HG02623 (cell line): Measurements from ENCODE around the gene HIVEP2.
A peak's percentile ranks its signal among the peaks of the same experiment; 100 is the strongest.
"Not testable (repeated sequence)": the region's sequence is repeated elsewhere in the genome, so short reads cannot be mapped to it uniquely, and the experiment has no call there.

ENCODE experiments used
- ATAC-seq: cut with Tn5 transposase; IDR thresholded peaks from one replicate; pipeline ENCODE4 v1.9.1; 2021; ENCODE audit warnings: moderate library complexity; ENCODE audit not compliant: unreplicated experiment

Gene HIVEP2, protein sequence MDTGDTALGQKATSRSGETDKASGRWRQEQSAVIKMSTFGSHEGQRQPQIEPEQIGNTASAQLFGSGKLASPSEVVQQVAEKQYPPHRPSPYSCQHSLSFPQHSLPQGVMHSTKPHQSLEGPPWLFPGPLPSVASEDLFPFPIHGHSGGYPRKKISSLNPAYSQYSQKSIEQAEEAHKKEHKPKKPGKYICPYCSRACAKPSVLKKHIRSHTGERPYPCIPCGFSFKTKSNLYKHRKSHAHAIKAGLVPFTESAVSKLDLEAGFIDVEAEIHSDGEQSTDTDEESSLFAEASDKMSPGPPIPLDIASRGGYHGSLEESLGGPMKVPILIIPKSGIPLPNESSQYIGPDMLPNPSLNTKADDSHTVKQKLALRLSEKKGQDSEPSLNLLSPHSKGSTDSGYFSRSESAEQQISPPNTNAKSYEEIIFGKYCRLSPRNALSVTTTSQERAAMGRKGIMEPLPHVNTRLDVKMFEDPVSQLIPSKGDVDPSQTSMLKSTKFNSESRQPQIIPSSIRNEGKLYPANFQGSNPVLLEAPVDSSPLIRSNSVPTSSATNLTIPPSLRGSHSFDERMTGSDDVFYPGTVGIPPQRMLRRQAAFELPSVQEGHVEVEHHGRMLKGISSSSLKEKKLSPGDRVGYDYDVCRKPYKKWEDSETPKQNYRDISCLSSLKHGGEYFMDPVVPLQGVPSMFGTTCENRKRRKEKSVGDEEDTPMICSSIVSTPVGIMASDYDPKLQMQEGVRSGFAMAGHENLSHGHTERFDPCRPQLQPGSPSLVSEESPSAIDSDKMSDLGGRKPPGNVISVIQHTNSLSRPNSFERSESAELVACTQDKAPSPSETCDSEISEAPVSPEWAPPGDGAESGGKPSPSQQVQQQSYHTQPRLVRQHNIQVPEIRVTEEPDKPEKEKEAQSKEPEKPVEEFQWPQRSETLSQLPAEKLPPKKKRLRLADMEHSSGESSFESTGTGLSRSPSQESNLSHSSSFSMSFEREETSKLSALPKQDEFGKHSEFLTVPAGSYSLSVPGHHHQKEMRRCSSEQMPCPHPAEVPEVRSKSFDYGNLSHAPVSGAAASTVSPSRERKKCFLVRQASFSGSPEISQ (N-terminal part only)

DNA sequence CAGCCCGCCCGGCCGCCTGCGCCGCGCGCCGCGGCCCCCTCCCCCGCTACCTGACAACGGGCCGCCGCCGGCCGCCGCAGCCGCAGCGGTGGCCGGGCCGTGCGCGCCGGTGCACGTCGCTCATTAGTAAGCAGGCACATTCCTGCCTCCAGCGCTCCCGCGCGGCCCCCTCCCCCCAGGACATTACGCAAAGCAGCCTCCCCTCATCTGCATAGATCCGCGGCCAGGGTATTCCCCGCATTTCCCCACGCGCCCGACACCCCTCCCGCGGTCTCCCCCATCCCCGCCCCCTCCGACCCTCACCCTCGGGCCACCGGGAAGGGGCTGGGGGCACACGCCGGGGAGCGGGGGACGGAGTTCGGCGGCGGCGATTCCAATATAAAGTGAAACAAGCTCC, at the start of gene HIVEP2:
TSS of gene HIVEP2 (minus strand) at position 128 of the 397 bp plus-strand sequence. CDS start 170,438 bp downstream, outside the sequence.
- ATAC-seq: peak; percentile 16

DNA sequence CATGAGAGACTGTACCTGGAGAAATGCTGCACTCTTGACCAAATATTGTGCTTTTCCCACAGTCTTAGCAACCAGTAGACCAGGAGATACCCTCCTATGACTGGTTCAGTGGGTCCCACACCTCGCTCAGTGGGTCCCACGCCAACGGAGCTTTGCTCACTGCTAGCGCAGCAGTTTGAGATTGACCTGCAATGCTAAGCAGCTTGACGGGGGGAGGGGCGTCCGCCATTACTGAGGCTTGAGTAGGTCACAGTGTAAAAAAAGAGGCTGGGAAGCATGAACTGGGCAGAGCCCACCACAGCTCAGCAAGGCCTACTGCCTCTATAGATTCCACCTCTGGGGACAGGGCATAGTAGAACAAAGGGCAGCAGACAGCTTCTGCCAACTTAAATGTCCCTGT, 49.0 kb upstream of the HIVEP2 start:
- ATAC-seq: no peak

DNA sequence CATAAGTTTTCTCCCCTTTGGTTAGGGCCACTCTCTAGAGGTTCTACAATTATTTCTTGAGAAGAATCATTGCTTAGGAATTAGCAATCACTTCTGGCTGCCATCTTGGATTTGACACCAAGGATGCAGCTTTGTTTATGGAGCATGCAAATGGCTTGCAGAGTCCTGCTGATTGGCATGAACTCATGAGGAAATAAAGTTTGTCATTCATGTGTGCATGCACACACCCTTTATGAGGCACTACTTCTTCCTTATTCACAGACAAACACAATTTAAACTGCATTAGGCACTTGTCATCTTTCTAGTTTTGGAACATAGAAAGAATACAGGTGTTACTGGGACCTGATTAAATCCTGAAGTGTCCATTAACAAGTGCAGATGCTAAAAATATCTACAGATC, 42.5 kb upstream of the HIVEP2 start:
- no peak for ATAC-seq

DNA sequence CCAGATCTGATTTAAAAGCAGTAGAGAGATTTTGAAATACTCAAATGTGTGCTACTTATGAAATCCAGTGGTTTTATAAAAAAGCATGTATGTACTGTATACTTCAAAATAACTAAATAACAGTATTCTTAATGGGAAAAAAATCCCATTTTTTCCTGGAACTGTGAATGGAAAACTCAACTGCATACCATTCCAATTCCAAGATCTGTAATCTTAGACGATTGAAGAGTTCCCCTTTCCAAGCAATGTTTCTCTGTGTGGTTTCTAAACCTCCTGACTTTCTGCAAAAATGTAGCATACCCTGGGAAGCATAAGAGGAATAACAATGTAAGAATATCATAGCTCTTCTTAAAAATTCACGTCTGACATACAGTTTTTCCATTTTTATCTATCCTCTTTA, 40.3 kb upstream of the HIVEP2 start:
- no peak for ATAC-seq

DNA sequence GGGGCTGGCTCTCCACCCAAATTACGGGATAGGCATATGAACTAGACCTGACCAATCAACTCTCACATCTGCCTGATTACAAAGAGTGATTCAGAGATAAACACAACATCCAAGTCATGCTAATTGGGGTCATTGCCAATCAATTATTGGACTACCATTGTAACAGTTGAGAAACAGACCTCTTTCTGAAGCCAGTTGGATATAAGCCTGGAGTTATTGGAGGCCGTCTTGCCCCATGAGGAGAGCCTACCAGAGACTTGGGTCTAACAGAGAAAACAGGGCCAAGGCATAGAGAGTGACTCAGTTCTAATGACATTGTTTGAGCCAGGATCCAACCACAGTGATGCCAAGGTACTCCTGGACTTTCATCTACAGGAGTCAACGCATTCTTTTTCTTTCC, 39.4 kb upstream of the HIVEP2 start:
- ATAC-seq: no peak

DNA sequence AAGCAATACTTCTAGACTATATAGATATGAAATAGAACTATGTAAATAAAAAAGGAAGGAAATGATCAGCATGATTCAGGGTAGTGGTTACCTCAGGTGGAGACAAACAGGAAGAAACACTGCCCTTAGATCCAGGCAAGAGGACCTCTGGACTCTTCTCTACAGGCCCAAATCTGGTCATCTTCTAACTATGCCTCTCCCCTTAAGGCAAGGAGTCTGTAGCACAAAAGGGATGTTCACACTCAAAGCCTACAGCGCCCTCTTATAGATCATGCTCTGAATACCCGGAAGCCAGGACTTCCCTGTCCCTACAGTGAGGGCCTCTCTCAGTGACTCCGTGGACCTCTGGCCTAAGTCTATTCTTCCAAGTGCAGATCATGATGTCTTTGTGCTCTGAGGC, 30.4 kb upstream of the HIVEP2 start:
- no peak for ATAC-seq

DNA sequence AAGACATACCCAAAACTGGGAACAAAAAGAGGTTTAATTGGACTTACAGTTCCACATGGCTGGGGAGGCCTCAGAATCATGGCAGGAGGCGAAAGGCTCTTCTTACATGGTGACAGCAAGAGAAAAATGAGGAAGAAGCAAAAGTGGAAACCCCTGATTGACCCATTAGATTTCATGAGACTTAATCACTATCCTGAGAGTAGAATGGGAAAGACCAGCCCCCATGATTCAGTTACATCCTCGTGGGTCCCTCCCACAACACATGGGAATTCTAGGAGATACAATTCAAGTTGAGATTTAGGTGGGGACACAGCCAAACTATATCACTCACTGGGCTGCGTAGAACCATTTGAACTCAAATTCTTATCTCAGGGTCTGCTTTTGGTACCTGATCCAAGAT, 26.0 kb upstream of the HIVEP2 start:
- not testable (repeated sequence) for ATAC-seq

DNA sequence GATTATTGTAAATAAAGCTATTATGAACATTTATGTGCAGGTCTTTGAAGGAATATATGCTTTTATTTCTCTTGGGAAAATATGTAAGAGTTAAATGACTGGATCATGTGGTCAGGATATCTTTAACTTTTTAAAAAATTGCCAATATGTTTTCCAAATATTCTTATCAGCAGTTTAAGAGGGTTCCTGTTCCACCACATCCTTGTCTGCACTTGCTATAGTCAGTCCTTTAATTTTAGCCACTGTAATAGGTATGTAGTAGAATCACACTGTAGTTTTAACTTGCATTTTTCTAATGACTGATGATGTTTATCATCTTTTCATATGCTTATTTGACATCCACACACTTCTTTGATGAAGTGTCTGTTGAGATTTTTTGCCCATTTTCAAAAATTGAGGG, 23.6 kb upstream of the HIVEP2 start:
- ATAC-seq: no peak

DNA sequence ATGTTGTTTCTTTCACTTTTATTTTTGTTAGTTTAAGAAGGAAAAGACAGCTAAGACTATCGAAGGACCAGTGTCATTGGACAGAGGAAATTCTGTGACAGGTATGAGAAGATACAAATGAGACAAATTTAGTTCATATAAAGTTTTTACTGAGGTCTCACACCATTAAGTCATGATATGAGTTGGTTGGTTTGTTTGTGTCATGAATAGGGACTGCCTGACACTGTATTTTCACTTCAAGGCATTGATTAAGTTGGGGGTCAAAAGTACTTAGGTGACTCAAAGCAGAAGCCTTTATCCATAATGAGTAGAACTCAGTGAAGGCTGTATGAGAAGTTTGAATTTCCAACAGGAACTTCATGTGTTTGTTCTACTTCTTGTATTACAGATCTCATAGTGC, 21.3 kb upstream of the HIVEP2 start:
- no peak for ATAC-seq

DNA sequence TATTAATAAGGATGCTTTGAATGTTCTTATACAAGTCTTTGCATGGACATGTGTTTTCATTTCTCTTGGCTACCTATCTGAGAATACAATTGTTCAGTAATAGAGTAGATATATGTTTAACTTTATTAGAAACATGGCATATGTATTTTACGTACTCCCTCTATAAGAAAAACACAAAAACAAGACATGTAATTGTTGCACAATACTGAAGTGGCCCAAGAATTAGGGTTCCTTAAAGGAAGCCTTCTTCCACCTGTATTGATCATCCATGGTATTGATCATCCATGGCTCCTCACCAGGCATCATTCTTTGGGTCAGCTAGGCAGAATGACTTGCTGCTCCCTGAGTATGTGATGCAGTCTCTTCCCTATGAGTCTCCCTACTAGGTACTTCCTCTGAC, 20.2 kb upstream of the HIVEP2 start:
- ATAC-seq: no peak

DNA sequence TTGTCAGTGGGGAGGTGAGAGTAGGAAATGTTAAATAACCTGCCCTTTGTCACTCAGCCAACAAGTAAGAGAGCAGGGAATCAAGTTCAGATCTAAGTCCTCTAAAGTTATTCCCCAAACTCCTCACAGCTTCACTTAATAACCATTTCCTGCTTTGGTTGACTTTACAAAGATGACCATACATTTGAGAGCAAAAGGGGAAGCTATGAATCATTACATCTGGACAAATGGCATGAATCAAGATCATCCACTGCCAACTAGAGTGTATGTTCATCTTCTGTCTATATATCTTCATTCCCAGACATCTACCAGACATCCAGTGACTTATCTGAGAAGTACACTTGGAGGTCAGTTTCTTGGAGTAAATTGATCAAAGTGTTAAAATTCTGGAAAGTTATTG, 15.1 kb upstream of the HIVEP2 start:
- no peak for ATAC-seq

DNA sequence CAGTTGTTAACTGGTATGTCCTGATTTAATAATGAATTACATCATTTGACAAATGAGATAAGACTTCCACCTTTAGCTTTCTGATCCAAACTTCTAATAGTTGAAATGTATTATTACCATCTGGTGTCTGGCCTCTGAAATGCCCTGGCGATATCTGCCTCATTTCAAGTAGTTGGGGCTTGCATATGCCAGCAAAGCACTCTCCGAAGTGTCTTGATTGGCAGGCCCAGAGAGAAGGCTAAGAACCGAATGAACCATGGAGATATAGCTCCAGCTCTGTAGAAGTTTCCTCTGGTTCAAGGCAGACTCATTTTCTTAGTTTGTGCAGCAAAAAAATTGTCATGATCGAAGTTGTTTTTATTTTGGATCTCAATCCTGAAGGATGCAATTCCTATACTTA, 13.4 kb upstream of the HIVEP2 start:
- ATAC-seq: no peak

DNA sequence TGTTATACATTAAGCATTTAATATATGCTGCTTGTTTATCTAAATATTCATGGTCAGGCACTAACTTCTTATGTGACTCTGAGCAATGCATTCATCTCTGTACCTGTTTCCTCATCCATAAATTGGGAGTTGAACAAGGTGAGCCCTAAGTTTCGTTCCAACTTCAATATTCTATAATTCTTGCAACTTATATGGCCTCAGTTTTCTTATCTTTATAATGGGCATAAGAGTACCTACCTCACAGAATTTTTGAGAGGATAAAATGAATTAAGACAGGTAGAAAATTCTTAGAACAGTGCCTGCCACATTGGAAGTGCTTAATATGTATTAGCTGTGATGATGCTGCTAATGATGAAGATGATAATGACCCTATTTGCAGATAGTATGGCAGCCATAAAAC, 11.8 kb upstream of the HIVEP2 start:
- no peak for ATAC-seq

DNA sequence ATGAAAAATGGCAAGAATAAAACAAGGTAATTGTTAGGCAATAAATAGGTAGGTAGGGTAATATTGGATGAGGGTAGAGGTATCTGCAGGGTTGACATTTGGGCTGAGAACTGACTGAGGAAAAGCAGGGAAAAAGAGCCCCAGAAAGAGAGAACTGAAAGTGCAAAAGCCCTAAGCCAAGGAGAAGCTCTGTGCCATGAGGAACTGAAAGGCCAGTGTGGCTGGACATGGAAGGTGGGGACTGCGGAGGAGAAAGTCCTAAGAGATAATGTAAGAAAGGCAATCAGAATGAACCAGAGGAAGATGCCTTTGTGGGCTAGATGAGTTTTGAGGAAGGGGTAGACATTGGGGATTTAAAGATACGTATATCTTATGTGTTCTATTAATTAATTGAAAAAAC, 9.9 kb upstream of the HIVEP2 start:
- ATAC-seq: no peak

DNA sequence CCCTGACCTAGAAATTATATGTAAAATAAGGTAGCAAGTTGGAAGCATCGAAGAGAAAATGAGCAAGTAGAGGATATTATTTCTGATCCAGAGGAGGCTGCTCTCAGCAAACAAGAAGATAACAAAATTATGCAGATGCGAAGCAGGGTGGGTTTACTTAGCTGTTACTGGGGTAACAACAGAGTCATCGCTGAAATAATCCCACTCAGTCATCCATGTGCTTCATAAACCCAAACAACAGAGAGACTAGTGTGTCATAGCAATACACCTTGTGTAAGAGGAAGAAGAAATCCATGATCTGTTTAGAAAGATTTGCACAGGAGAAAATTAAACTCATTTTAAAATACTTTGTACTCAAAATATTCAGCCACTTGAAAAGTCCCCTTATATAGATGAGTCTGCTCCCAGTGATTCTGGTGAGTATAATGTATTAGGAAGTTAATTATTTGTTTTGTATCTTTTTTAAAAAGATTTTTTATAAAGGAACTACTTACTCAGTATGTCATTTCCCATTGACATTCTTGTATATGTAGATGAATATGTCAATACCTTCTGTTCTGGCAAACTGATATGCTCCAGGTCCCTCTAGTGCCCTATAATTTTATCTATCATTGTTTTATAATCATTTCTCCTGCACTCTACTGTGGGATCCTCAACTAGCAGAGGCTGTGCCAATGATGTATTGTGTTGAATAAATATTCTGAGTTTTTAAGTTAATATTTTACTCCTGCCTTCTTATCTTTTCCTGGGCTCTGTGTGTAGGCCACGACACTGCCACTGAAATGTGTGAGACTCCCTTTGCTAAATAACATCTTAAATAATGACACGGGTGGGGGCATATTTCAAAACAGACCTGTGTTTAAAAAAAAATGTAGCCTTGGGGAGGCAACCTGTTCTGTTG, 8.6 kb upstream of the HIVEP2 start:
- ATAC-seq: no peak

DNA sequence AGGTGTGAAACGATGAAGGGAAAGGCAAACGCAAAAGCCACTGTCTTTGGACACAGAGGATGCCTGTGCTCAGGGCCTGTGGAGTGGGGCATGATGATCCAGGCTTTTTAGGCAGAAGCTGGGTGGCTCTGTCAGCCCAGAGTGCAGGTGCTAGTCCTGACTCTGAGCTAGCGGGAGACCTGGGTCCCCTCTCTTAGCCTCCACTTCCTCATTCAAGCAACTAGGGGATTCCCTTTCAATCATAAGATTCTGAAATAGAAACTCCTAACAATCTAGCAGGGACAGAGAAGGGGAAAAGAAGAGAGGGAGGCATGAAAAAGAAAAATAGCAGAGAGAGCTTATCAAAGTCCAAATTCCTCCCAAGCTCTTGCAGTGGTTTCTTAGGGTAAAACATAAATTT, 7.6 kb upstream of the HIVEP2 start:
- peak; percentile 76 for ATAC-seq

DNA sequence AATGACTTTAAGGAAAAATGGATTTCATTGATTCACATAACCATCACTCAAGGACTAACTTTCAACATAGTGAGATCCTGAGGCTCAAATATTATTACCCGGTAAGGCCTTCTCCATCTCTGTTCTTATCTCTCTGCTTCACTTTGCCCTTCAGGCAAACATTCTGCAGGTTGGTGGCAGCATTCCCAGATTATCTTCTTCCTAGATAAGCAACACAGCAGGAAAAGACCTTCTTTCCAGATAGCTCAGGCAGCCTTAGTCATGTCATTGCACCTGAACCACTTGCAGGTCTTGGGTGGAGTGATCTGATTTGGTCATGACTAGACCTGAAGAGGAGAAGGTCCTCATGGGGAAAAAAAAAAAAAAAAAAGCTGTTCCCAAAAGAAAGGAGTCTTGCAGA, 5.3 kb upstream of the HIVEP2 start:
- ATAC-seq: no peak

DNA sequence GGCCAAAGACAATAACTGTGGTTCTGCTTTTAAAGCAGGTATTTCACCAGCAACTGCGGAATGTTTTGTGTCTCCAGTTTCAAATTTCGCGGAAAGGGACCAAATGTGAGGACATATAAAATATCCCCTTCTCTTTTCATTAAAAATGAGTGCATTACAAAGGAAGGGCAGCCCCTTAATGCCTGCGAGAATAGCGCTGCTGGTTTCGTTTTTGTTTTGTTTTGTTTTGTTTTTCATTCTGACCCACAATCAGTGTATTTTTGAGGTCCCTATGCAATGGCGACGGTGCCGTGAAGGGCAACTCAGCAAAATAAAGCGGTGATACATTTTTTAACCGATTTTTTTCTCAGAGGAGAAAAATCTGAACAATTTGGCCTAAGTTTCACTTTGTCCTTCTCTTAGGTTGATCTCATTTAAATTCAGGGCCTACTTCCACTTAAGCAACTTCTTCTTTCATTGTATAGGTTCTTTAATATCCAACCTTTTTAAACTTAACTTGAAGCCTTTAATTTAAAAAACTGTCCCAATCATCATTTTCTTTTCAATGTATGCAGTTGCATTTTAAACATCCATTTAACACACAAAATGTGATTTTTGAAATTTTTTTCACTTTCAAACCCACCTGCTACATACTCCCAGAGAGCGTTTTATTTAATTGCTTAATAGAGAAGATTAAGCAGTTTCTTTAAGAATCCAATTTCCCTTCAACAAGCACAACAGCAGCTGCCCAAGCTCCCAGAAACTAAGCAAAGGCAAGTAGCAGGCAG, 2.9 kb upstream of the HIVEP2 start:
- ATAC-seq: peak; percentile 24

DNA sequence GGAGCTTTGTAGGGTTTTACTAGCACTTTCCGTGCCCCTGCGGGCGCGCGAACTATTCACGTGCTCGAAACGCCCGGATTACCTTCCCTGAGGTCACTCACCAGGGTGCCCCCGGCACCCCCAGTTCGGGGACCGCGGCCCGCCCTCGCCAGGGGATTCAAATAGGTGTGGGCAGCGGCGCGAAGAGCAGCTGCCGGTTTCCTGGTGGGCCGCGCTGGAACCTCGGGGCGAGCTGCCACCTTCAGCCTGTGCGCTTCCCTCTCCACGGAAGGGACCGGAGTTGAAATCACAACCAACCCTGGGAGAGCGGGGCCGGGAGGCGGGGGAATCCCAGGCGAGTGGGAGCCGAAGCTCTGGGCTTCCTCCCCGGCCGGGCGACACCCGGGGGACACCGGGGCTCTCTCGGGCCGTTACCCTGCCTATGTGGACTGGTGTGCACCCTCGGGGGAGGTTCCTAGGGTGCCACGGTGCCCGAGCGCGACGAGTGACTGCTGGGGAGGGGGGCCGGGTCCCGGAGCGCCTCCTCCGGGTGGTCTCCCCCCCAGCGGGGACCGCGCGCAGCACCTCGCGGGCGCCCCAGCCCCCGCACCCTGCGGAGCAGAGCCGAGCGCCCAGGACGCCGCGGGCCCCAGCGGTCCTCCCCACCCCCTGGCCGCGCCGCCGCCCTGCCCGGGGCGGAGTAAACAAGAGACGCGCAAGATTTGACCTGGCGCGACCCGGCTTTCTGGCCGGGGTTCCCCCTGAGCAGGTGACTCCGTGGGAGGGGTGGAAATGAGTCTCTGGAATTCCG, 2.1 kb upstream of the HIVEP2 start:
- peak; percentile 45 for ATAC-seq
